HepG2 (cell line): ENCODE measurements around the gene GBE1. TPM values are rescaled to one million over a fixed set of nuclear protein-coding genes. Genes with fewer than 3 reads are reported as not detected.

ENCODE experiments used
- BORCS8-MEF2B ChIP-seq: sonication (generic); formaldehyde crosslinking; IDR thresholded peaks from 2 replicates; pipeline ENCODE4 v1.8.0; 2022; ENCODE audit warnings: mild to moderate bottlenecking, missing genetic modification reagents
- CBX1 ChIP-seq: IDR thresholded peaks from one replicate; pipeline ENCODE4 v1.6.1; 2016; ENCODE audit warnings: antibody characterized with exemption, low read depth
- DNMT3B ChIP-seq: conservative IDR thresholded peaks from 2 replicates; pipeline ENCODE4 v1.6.1; 2016; ENCODE audit warnings: missing biosample characterization, control low read depth
- DPF2 ChIP-seq: sonication (generic); formaldehyde crosslinking; IDR thresholded peaks from 2 replicates; pipeline ENCODE4 v1.4.0; 2020; ENCODE audit warnings: mild to moderate bottlenecking, low read depth, missing genetic modification reagents, borderline replicate concordance
- ERF ChIP-seq: IDR thresholded peaks from 2 replicates; pipeline ENCODE4 v1.6.1; 2018; ENCODE audit warnings: missing biosample characterization, missing genetic modification reagents
- FOXK2 ChIP-seq: fragments of 450-650 bp; IDR thresholded peaks from 2 replicates; pipeline ENCODE4 v1.6.1; 2016
- GATAD2A ChIP-seq: IDR thresholded peaks from 2 replicates; pipeline ENCODE4 v1.6.1; 2016
- GPN1 ChIP-seq: sonication (generic); formaldehyde crosslinking; IDR thresholded peaks from 2 replicates; pipeline ENCODE4 v1.5.1; 2020; ENCODE audit warnings: missing genetic modification reagents, borderline replicate concordance
- HDAC6 ChIP-seq: fragments of 200-600 bp; sonication (generic); IDR thresholded peaks from 2 replicates; pipeline ENCODE4 v1.7.0; 2017; ENCODE audit warnings: mild to moderate bottlenecking, antibody characterized with exemption, low read length, low read depth
- IRX3 ChIP-seq: sonication (generic); formaldehyde crosslinking; IDR thresholded peaks from 2 replicates; pipeline ENCODE4 v1.8.1; 2023; ENCODE audit warnings: mild to moderate bottlenecking, low read depth, missing genetic modification reagents, borderline replicate concordance
- MEIS1 ChIP-seq: sonication (generic); formaldehyde crosslinking; IDR thresholded peaks from 2 replicates; pipeline ENCODE4 v1.9.0; 2021; ENCODE audit warnings: mild to moderate bottlenecking, missing genetic modification reagents, moderate library complexity, borderline replicate concordance
- MXI1 ChIP-seq: IDR thresholded peaks from 3 replicates; pipeline ENCODE4 v1.6.1; 2012; ENCODE audit warnings: low read depth, low read length, inconsistent platforms, borderline replicate concordance
- NFE2L2 ChIP-seq: fragments of 150-350 bp; IDR thresholded peaks from 2 replicates; pipeline ENCODE4 v1.6.1; 2014; ENCODE audit warnings: low read length
- NFIC ChIP-seq: IDR thresholded peaks from 2 replicates; pipeline ENCODE4 v1.6.1; 2012; ENCODE audit warnings: mild to moderate bottlenecking, low read length, inconsistent platforms
- NKX3-1 ChIP-seq: sonication (generic); formaldehyde crosslinking; IDR thresholded peaks from 2 replicates; pipeline ENCODE4 v1.5.0; 2020; ENCODE audit warnings: missing genetic modification reagents
- REXO4 ChIP-seq: sonication (generic); formaldehyde crosslinking; IDR thresholded peaks from 2 replicates; pipeline ENCODE4 v1.8.0; 2022; ENCODE audit warnings: missing genetic modification reagents, mild to moderate bottlenecking, borderline replicate concordance
- SIX1 ChIP-seq: sonication (generic); formaldehyde crosslinking; IDR thresholded peaks from 2 replicates; pipeline ENCODE4 v1.4.0; 2020; ENCODE audit warnings: missing genetic modification reagents, borderline replicate concordance
- ZNF230 ChIP-seq: sonication (generic); formaldehyde crosslinking; IDR thresholded peaks from 2 replicates; pipeline ENCODE4 v1.4.0; 2020; ENCODE audit warnings: mild to moderate bottlenecking, missing genetic modification reagents
- ZNF335 ChIP-seq: sonication (generic); formaldehyde crosslinking; IDR thresholded peaks from 2 replicates; pipeline ENCODE4 v1.4.0; 2020; ENCODE audit warnings: missing genetic modification reagents
- ZNF546 ChIP-seq: sonication (generic); formaldehyde crosslinking; conservative IDR thresholded peaks from 2 replicates; pipeline ENCODE4 v1.8.1; 2023; ENCODE audit warnings: mild to moderate bottlenecking, missing genetic modification reagents
- ZNF558 ChIP-seq: sonication (generic); formaldehyde crosslinking; IDR thresholded peaks from 2 replicates; pipeline ENCODE4 v1.9.0; 2022; ENCODE audit warnings: mild to moderate bottlenecking, missing genetic modification reagents, borderline replicate concordance
- ZNF672 ChIP-seq: sonication (generic); formaldehyde crosslinking; IDR thresholded peaks from 2 replicates; pipeline ENCODE4 v1.8.1; 2022; ENCODE audit warnings: missing genetic modification reagents
- ZNF879 ChIP-seq: sonication (generic); formaldehyde crosslinking; IDR thresholded peaks from 2 replicates; pipeline ENCODE4 v1.8.1; 2023; ENCODE audit warnings: missing genetic modification reagents
- polyA plus RNA-seq, 8 experiments: library from polyadenylated mRNA; depleted of rRNA in 3 of 8; stranded (reverse) in 7 of 8; unstranded in 1 of 8; fragments of >200 nt; fragmentation: Illumina TruSeq in 4 of 8; extraction: Trizol in 4 of 8; gene quantifications; 2 replicates each; pipeline versions ENCODE4 v1.2.1 to v1.2.3, GENCODE V29; 2011 to 2016; ENCODE audit warnings: low read depth in 4 of 8, missing spikeins in 1 of 8, mixed read lengths in 1 of 8; ENCODE audit not compliant: insufficient read depth in 1 of 8
- total RNA-seq, 5 experiments: library from RNA; depleted of rRNA; stranded (reverse); fragments of >200 nt; fragmentation: Illumina TruSeq; extraction: Trizol; gene quantifications; 2 replicates each; pipeline ENCODE4 v1.2.3, GENCODE V29; 2016; ENCODE audit warnings: low read depth in 1 of 5
- TF ChIP-seq, protein P1 (sequence below): sonication (generic); formaldehyde crosslinking; IDR thresholded peaks from 2 replicates; pipeline ENCODE4 v1.9.0; 2022; ENCODE audit warnings: low read depth, missing genetic modification reagents
- TF ChIP-seq, protein P2 (sequence below): IDR thresholded peaks from 2 replicates; pipeline ENCODE4 v1.6.1; 2016; ENCODE audit warnings: mild to moderate bottlenecking
- TF ChIP-seq, protein P3 (sequence below): sonication (generic); formaldehyde crosslinking; IDR thresholded peaks from 2 replicates; pipeline ENCODE4 v1.8.0; 2023; ENCODE audit warnings: mild to moderate bottlenecking, missing genetic modification reagents
- TF ChIP-seq, protein P4 (sequence below): sonication (generic); formaldehyde crosslinking; IDR thresholded peaks from 2 replicates; pipeline ENCODE4 v1.9.0; 2021; ENCODE audit warnings: missing genetic modification reagents, mild to moderate bottlenecking, borderline replicate concordance

GBE1 gene
- total and polyA plus RNA-seq, 2 of the 13 experiments (the other 11 are each of a cell fraction or from before 2014, with no cell fraction given): 22.9 to 36.1 TPM

DNA sequence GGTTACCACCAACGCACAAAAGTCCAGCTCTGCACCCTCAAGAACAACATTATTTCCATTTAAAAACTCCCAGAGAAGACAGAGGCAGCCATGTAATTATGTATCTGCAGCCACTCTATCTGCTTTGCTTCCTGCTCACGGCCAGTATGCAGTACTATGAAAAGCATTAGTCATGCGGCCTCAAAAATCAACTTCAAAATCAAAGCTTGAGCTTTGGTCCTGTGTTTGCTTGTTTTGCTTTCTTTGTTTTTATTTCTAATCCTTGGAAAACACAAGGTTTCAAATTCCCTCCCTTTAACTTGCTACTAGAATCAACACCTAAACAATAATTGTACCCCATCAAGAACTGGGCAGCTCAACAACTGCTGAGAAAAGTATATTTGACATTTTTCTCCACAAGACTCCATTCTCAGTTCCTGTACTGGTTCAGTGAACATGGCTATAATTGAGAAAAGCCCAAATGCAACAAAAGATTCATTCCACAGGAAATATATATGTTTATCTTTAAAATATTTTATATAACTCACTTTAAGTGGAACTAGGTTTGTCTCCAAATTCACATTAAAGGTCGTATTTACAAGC is 37.6 kb downstream of the GBE1 start (continued):
- peak; percentile 28; the same call in 1 of the 3 replicates for TF ChIP-seq MXI1
- TF ChIP-seq, protein P1, sequence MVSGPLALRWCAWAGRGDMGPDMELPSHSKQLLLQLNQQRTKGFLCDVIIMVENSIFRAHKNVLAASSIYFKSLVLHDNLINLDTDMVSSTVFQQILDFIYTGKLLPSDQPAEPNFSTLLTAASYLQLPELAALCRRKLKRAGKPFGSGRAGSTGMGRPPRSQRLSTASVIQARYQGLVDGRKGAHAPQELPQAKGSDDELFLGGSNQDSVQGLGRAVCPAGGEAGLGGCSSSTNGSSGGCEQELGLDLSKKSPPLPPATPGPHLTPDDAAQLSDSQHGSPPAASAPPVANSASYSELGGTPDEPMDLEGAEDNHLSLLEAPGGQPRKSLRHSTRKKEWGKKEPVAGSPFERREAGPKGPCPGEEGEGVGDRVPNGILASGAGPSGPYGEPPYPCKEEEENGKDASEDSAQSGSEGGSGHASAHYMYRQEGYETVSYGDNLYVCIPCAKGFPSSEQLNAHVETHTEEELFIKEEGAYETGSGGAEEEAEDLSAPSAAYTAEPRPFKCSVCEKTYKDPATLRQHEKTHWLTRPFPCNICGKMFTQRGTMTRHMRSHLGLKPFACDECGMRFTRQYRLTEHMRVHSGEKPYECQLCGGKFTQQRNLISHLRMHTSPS (CRISPR knock-in tag): no peak
- TF ChIP-seq FOXK2: 0 out of 2 replicates have a peak, but pooled peaks have one; percentile 24
- no peak for TF ChIP-seq DNMT3B
- no peak for TF ChIP-seq HDAC6
- no peak for TF ChIP-seq DPF2
- no peak for TF ChIP-seq ERF (CRISPR knock-in tag)
- TF ChIP-seq GPN1: no peak
- TF ChIP-seq NFIC: peak; percentile 34; the same call in 1 of the 2 replicates
- TF ChIP-seq GATAD2A (CRISPR knock-in tag): 0 out of 2 replicates have a peak, but pooled peaks have one; percentile 34
- no peak for TF ChIP-seq MEIS1 (CRISPR knock-in tag)
- no peak for TF ChIP-seq ZNF879
- no peak for TF ChIP-seq ZNF672 (CRISPR knock-in tag)
- no peak for TF ChIP-seq ZNF230
- TF ChIP-seq BORCS8-MEF2B: no peak
- TF ChIP-seq NKX3-1 (CRISPR knock-in tag): no peak
- TF ChIP-seq, protein P2, sequence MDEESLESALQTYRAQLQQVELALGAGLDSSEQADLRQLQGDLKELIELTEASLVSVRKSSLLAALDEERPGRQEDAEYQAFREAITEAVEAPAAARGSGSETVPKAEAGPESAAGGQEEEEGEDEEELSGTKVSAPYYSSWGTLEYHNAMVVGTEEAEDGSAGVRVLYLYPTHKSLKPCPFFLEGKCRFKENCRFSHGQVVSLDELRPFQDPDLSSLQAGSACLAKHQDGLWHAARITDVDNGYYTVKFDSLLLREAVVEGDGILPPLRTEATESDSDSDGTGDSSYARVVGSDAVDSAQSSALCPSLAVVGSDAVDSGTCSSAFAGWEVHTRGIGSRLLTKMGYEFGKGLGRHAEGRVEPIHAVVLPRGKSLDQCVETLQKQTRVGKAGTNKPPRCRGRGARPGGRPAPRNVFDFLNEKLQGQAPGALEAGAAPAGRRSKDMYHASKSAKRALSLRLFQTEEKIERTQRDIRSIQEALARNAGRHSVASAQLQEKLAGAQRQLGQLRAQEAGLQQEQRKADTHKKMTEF (CRISPR knock-in tag): peak; percentile 54; the same call in 1 of the 2 replicates
- no peak for TF ChIP-seq ZNF546 (CRISPR knock-in tag)
- no peak for TF ChIP-seq ZNF558 (CRISPR knock-in tag)
- TF ChIP-seq NFE2L2: 0 out of 2 replicates have a peak, but pooled peaks have one; percentile 29
- no peak for TF ChIP-seq REXO4 (CRISPR knock-in tag)
- TF ChIP-seq ZNF335 (CRISPR knock-in tag): no peak
- TF ChIP-seq IRX3 (CRISPR knock-in tag): no peak
- TF ChIP-seq CBX1: no peak
- TF ChIP-seq, protein P3, sequence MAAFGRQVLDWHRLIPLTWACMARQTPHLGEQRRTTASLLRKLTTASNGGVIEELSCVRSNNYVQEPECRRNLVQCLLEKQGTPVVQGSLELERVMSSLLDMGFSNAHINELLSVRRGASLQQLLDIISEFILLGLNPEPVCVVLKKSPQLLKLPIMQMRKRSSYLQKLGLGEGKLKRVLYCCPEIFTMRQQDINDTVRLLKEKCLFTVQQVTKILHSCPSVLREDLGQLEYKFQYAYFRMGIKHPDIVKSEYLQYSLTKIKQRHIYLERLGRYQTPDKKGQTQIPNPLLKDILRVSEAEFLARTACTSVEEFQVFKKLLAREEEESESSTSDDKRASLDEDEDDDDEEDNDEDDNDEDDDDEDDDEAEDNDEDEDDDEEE (CRISPR knock-in tag): no peak
- TF ChIP-seq, protein P4, sequence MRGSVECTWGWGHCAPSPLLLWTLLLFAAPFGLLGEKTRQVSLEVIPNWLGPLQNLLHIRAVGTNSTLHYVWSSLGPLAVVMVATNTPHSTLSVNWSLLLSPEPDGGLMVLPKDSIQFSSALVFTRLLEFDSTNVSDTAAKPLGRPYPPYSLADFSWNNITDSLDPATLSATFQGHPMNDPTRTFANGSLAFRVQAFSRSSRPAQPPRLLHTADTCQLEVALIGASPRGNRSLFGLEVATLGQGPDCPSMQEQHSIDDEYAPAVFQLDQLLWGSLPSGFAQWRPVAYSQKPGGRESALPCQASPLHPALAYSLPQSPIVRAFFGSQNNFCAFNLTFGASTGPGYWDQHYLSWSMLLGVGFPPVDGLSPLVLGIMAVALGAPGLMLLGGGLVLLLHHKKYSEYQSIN (CRISPR knock-in tag): no peak
- peak; percentile 25; the same call in 1 of the 2 replicates for TF ChIP-seq SIX1 (CRISPR knock-in tag)
